GM12891 (cell line): ENCODE data around the gene SLC9A9.

Experiments
- POLR2A ChIP-seq: IDR thresholded peaks from 2 replicates; pipeline ENCODE4 v1.6.1; 2011; ENCODE audit warnings: low read depth, low read length, control low read depth
- POLR2AphosphoS5 ChIP-seq: IDR thresholded peaks from 2 replicates; pipeline ENCODE4 v1.6.1; 2011; ENCODE audit warnings: low read depth, low read length, control low read depth
- TAF1 ChIP-seq: IDR thresholded peaks from 2 replicates; pipeline ENCODE4 v1.6.1; 2011; ENCODE audit warnings: low read depth, low read length, control low read depth

- no peak for TF ChIP-seq POLR2A
- TF ChIP-seq POLR2AphosphoS5, result no peak
- TF ChIP-seq TAF1, result no peak
Observed at GRCh38 chr3:143357700-143358099, 490.6 kb downstream of the SLC9A9 start.
